Caco-2 (cell line): ENCODE measurements around the gene APH1B. TPM values are rescaled to one million over a fixed set of nuclear protein-coding genes. Genes with fewer than 3 reads are reported as not detected.

Source experiments
- BruUV-seq: library from RNA; stranded (reverse); fragments of 400-500 nt; replicated peaks from 2 replicates; lab custom pipeline; 2021; lab: Mats Ljungman, UMichigan
- CTCF ChIA-PET: fragments of 300-600 bp; sonication (Branson Sonifier 250); formaldehyde crosslinking; loops from one replicate; lab custom pipeline; 2022; ENCODE audit warnings: antibody characterized with exemption; lab: Charles Lee
- POLR2A ChIA-PET: fragments of 300-600 bp; sonication (Branson Sonifier 250); formaldehyde crosslinking; loops from one replicate; lab custom pipeline; 2022; ENCODE audit warnings: antibody characterized with exemption; lab: Charles Lee
- DNase-seq, 2 experiments: peaks; one replicate each; pipeline versions ENCODE4 v3.0.0 to v3.0.0-alpha.2; 2020 to 2022
- H3K27me3 ChIP-seq: replicated peaks from 2 replicates; pipeline ENCODE4 v1.6.0; 2011; ENCODE audit warnings: low read length; ENCODE audit not compliant: control insufficient read depth, insufficient read depth
- H3K36me3 ChIP-seq: 2 replicates; pipeline ENCODE4 v1.5.1; 2011; ENCODE audit warnings: low read length; ENCODE audit not compliant: control insufficient read depth, insufficient read depth
- H3K4me1 ChIP-seq: fragments of 250-450 bp; sonication (Bioruptor Pico); 2 replicates; pipeline ENCODE4 v1.5.1; 2020; ENCODE audit warnings: mild to moderate bottlenecking
- H3K4me3 ChIP-seq: 2 replicates; pipeline ENCODE4 v1.5.1; 2011; ENCODE audit warnings: low read depth, mild to moderate bottlenecking, control low read depth, low read length
- H3K9me3 ChIP-seq: fragments of 250-450 bp; sonication (Bioruptor Pico); 2 replicates; pipeline ENCODE4 v1.5.1; 2020; ENCODE audit warnings: mild to moderate bottlenecking, moderate library complexity
- H3K27ac Mint-ChIP-seq: one replicate; pipeline ENCODE4 v1.8.0; 2022; ENCODE audit warnings: mixed read lengths; ENCODE audit not compliant: unreplicated experiment
- H3K27me3 Mint-ChIP-seq: one replicate; pipeline ENCODE4 v1.8.0; 2022; ENCODE audit warnings: mixed read lengths; ENCODE audit not compliant: insufficient read depth, unreplicated experiment
- H3K36me3 Mint-ChIP-seq: one replicate; pipeline ENCODE4 v1.8.0; 2022; ENCODE audit warnings: mild to moderate bottlenecking, mixed read lengths; ENCODE audit not compliant: insufficient read depth, unreplicated experiment
- H3K4me1 Mint-ChIP-seq: one replicate; pipeline ENCODE4 v1.8.0; 2022; ENCODE audit warnings: low read depth, mixed read lengths; ENCODE audit not compliant: unreplicated experiment
- H3K4me3 Mint-ChIP-seq: one replicate; pipeline ENCODE4 v1.8.0; 2022; ENCODE audit warnings: mild to moderate bottlenecking, moderate library complexity, mixed read lengths; ENCODE audit not compliant: unreplicated experiment
- H3K9me3 Mint-ChIP-seq: one replicate; pipeline ENCODE4 v1.8.0; 2022; ENCODE audit warnings: mixed read lengths; ENCODE audit not compliant: unreplicated experiment
- intact Hi-C: fragments of 100-400 bp; cut with micrococcal nuclease; formaldehyde crosslinking; loops from one replicate; pipeline ENCODE4 v1.10.0; 2022; ENCODE audit not compliant: unreplicated experiment
- total RNA-seq: library from RNA; stranded (reverse); gene quantifications from 2 replicates; pipeline ENCODE4 v1.2.3, GENCODE V29; 2022
- TF ChIP-seq, protein P1 (sequence below), 2 experiments: fragments of 200-600 bp in 1 of 2; IDR thresholded peaks; 1 replicate in 1 of 2; 2 replicates in 1 of 2; pipeline versions ENCODE4 v1.5.1 to v1.8.0; 2011 to 2022; ENCODE audit warnings: antibody characterized with exemption in 1 of 2, control low read depth in 1 of 2, inconsistent platforms in 1 of 2, low read depth in 1 of 2, low read length in 1 of 2, mild to moderate bottlenecking in 1 of 2, moderate library complexity in 1 of 2; ENCODE audit not compliant: insufficient read depth in 1 of 2, severe bottlenecking in 1 of 2, unreplicated experiment in 1 of 2

The APH1B gene
- total RNA-seq, 1 experiment from 2014 or later = 17.3 TPM

DNA sequence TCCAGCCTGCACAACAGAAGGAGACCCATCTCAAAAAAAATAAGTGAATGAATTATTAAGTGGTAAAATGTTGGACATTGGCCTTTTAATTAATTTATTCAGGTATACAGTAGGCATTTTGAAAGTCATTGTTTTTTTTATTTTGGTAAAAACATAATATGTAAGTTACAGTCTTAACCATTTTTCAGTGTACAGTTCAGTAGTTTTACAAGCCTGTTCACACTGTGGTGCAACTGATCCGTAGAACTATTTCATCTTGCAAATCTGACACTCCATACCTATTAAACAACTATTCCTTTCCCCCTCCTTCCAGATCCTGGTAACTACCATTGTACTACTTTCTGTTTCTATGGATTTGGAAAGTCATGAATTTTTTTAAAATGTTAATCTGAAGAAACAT is 36.1 kb upstream of the APH1B start:
- intact Hi-C loops = no loop called here
- TF ChIP-seq, protein P1, sequence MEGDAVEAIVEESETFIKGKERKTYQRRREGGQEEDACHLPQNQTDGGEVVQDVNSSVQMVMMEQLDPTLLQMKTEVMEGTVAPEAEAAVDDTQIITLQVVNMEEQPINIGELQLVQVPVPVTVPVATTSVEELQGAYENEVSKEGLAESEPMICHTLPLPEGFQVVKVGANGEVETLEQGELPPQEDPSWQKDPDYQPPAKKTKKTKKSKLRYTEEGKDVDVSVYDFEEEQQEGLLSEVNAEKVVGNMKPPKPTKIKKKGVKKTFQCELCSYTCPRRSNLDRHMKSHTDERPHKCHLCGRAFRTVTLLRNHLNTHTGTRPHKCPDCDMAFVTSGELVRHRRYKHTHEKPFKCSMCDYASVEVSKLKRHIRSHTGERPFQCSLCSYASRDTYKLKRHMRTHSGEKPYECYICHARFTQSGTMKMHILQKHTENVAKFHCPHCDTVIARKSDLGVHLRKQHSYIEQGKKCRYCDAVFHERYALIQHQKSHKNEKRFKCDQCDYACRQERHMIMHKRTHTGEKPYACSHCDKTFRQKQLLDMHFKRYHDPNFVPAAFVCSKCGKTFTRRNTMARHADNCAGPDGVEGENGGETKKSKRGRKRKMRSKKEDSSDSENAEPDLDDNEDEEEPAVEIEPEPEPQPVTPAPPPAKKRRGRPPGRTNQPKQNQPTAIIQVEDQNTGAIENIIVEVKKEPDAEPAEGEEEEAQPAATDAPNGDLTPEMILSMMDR (IDR thresholded peaks at IDR 0.05; ENCODE audit: insufficient read depth in 1 of 2, low read depth in 1 of 2, low read length in 1 of 2, severe bottlenecking in 1 of 2, unreplicated experiment in 1 of 2) = no peak
- CTCF ChIA-PET = no interaction called here
- H3K27me3 ChIP-seq = no peaks in the 10 kb centered on the region
- H3K36me3 Mint-ChIP-seq = no peaks in the 10 kb centered on the region
- no peaks in the 10 kb centered on the region for H3K27me3 Mint-ChIP-seq
- H3K9me3 ChIP-seq = peaks cover 8% of the 10 kb centered on the region; the same call in 1 of the 2 replicates
- H3K4me1 Mint-ChIP-seq = no peaks in the 10 kb centered on the region
- POLR2A ChIA-PET = no interaction called here
- no peak overlapping the region for H3K4me3 ChIP-seq
- H3K9me3 Mint-ChIP-seq = no peaks in the 10 kb centered on the region
- H3K36me3 ChIP-seq = no peaks in the 10 kb centered on the region
- no peak overlapping the region for H3K4me3 Mint-ChIP-seq
- H3K27ac Mint-ChIP-seq = no peak overlapping the region
- no peaks in the 10 kb centered on the region for H3K4me1 ChIP-seq
- no TSS peak for BruUV-seq
- DNase-seq = no peak

- H3K9me3 Mint-ChIP-seq = no peaks in the 10 kb centered on the region
- CTCF ChIA-PET = no interaction called here
Measured at GRCh38 chr15:63243101-63243500, 34.3 kb upstream of the APH1B start.

GRCh38 chr15:63243776-63244175 is 33.6 kb upstream of the APH1B start:
- TF ChIP-seq, protein P1 (IDR thresholded peaks at IDR 0.05; ENCODE audit: insufficient read depth in 1 of 2, low read depth in 1 of 2, low read length in 1 of 2, severe bottlenecking in 1 of 2, unreplicated experiment in 1 of 2) = no peak
- no peak for DNase-seq
- ChIA-PET CTCF (no interaction called here), POLR2A (no interaction called here)
- H3K4me1 Mint-ChIP-seq = no peaks in the 10 kb centered on the region
- intact Hi-C loops = no loop called here
- H3K9me3 Mint-ChIP-seq = no peaks in the 10 kb centered on the region
- Histone ChIP-seq H3K27me3 (no peaks in the 10 kb centered on the region), H3K36me3 (no peaks in the 10 kb centered on the region), H3K4me1 (peaks cover 5% of the 10 kb centered on the region; the same call in 1 of the 2 replicates), H3K9me3 (peaks cover 8% of the 10 kb centered on the region; the same call in 1 of the 2 replicates), H3K4me3 (no peak overlapping the region)
- H3K27me3 Mint-ChIP-seq = no peaks in the 10 kb centered on the region
- H3K36me3 Mint-ChIP-seq = no peaks in the 10 kb centered on the region
- H3K27ac Mint-ChIP-seq = no peak overlapping the region
- BruUV-seq = no TSS peak
- H3K4me3 Mint-ChIP-seq = no peak overlapping the region

More at GRCh38 chr15:63243101-63243500, 34.3 kb upstream of the APH1B start:
- Histone ChIP-seq H3K4me1 (peaks cover 5% of the 10 kb centered on the region; the same call in 1 of the 2 replicates), H3K27me3 (no peaks in the 10 kb centered on the region), H3K4me3 (no peak overlapping the region), H3K9me3 (peaks cover 8% of the 10 kb centered on the region; the same call in 1 of the 2 replicates), H3K36me3 (no peaks in the 10 kb centered on the region)
- intact Hi-C loops = no loop called here
- Mint-ChIP-seq H3K27me3 (no peaks in the 10 kb centered on the region), H3K36me3 (no peaks in the 10 kb centered on the region), H3K4me1 (no peaks in the 10 kb centered on the region), H3K27ac (no peak overlapping the region), H3K4me3 (no peak overlapping the region)
- BruUV-seq = no TSS peak
- TF ChIP-seq, protein P1 (IDR thresholded peaks at IDR 0.05; ENCODE audit: insufficient read depth in 1 of 2, low read depth in 1 of 2, low read length in 1 of 2, severe bottlenecking in 1 of 2, unreplicated experiment in 1 of 2) = no peak
- POLR2A ChIA-PET = no interaction called here
- no peak for DNase-seq
